Measurements from ENCODE around the gene DGKZ. TPM values are rescaled to one million over a fixed set of nuclear protein-coding genes. Genes with fewer than 3 reads are reported as not detected.
A peak's percentile ranks its signal among the peaks of the same experiment; 100 is the strongest.

DGKZ gene
- total and polyA plus RNA-seq, 2 experiments from 2014 or later: 45.1 to 170 TPM

DNA sequence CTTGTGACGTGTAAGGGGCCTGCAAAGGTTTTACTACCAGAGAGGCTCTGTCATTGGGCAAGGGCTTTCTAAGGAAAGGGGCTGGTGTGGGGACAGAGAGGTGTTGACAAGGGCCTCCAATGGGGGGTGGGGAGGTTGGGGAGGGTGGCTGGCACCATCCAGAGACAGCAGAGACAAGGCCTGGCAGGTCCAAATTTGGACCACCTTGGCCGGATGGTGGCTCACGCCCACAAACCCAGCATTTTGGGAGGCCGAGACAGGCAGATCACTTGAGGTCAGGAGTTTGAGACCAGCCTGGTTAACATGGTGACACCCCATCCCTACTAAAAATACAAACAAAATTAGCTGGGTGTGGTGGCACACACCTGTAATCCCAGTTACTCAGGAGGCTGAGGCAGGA lies 46.5 kb downstream of the DGKZ start:
- Mint-ChIP-seq H3K36me3 (ENCODE audit: low read depth) (peaks cover 9% of the 10 kb centered on the region; the same call in 2 of the 3 replicates), H3K27me3 (ENCODE audit: insufficient read depth, low read depth, poor library complexity) (peaks cover 39% of the 10 kb centered on the region), H3K27ac (no peak overlapping the region), H3K4me1 (peaks cover 17% of the 10 kb centered on the region), H3K9me3 (no peaks in the 10 kb centered on the region), H3K4me3 (peak overlapping the region; percentile 78)
- DNase-seq (ENCODE audit: low spot score) (no peak), ATAC-seq (no peak)
- no peak for TF ChIP-seq JUNB (IDR thresholded peaks at IDR 0.05; ENCODE audit: unreplicated experiment)
- TF ChIP-seq, protein P1, sequence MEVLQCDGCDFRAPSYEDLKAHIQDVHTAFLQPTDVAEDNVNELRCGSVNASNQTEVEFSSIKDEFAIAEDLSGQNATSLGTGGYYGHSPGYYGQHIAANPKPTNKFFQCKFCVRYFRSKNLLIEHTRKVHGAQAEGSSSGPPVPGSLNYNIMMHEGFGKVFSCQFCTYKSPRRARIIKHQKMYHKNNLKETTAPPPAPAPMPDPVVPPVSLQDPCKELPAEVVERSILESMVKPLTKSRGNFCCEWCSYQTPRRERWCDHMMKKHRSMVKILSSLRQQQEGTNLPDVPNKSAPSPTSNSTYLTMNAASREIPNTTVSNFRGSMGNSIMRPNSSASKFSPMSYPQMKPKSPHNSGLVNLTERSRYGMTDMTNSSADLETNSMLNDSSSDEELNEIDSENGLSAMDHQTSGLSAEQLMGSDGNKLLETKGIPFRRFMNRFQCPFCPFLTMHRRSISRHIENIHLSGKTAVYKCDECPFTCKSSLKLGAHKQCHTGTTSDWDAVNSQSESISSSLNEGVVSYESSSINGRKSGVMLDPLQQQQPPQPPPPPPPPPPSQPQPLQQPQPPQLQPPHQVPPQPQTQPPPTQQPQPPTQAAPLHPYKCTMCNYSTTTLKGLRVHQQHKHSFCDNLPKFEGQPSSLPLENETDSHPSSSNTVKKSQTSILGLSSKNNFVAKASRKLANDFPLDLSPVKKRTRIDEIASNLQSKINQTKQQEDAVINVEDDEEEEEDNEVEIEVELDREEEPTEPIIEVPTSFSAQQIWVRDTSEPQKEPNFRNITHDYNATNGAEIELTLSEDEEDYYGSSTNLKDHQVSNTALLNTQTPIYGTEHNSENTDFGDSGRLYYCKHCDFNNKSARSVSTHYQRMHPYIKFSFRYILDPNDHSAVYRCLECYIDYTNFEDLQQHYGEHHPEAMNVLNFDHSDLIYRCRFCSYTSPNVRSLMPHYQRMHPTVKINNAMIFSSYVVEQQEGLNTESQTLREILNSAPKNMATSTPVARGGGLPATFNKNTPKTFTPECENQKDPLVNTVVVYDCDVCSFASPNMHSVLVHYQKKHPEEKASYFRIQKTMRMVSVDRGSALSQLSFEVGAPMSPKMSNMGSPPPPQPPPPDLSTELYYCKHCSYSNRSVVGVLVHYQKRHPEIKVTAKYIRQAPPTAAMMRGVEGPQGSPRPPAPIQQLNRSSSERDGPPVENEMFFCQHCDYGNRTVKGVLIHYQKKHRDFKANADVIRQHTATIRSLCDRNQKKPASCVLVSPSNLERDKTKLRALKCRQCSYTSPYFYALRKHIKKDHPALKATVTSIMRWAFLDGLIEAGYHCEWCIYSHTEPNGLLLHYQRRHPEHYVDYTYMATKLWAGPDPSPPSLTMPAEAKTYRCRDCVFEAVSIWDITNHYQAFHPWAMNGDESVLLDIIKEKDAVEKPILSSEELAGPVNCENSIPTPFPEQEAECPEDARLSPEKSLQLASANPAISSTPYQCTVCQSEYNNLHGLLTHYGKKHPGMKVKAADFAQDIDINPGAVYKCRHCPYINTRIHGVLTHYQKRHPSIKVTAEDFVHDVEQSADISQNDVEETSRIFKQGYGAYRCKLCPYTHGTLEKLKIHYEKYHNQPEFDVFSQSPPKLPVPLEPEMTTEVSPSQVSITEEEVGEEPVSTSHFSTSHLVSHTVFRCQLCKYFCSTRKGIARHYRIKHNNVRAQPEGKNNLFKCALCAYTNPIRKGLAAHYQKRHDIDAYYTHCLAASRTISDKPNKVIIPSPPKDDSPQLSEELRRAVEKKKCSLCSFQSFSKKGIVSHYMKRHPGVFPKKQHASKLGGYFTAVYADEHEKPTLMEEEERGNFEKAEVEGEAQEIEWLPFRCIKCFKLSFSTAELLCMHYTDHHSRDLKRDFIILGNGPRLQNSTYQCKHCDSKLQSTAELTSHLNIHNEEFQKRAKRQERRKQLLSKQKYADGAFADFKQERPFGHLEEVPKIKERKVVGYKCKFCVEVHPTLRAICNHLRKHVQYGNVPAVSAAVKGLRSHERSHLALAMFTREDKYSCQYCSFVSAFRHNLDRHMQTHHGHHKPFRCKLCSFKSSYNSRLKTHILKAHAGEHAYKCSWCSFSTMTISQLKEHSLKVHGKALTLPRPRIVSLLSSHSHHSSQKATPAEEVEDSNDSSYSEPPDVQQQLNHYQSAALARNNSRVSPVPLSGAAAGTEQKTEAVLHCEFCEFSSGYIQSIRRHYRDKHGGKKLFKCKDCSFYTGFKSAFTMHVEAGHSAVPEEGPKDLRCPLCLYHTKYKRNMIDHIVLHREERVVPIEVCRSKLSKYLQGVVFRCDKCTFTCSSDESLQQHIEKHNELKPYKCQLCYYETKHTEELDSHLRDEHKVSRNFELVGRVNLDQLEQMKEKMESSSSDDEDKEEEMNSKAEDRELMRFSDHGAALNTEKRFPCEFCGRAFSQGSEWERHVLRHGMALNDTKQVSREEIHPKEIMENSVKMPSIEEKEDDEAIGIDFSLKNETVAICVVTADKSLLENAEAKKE (CRISPR knock-in tag; IDR thresholded peaks at IDR 0.05): no peak
- TF ChIP-seq, protein P2, sequence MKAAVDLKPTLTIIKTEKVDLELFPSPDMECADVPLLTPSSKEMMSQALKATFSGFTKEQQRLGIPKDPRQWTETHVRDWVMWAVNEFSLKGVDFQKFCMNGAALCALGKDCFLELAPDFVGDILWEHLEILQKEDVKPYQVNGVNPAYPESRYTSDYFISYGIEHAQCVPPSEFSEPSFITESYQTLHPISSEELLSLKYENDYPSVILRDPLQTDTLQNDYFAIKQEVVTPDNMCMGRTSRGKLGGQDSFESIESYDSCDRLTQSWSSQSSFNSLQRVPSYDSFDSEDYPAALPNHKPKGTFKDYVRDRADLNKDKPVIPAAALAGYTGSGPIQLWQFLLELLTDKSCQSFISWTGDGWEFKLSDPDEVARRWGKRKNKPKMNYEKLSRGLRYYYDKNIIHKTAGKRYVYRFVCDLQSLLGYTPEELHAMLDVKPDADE (IDR thresholded peaks at IDR 0.05): no peak
- TF ChIP-seq POLR2AphosphoS5 (IDR thresholded peaks at IDR 0.05; ENCODE audit: low read depth): no peak
- no peak overlapping the region for H2AFZ ChIP-seq
- H3K4me2 ChIP-seq: peak overlapping the region; percentile 88
- H3K27me3 ChIP-seq (ENCODE audit: insufficient read depth): peaks cover 45% of the 10 kb centered on the region
- H3K4me1 ChIP-seq (ENCODE audit: insufficient read depth): peaks cover 15% of the 10 kb centered on the region
- peaks cover 14% of the 10 kb centered on the region for H3F3A ChIP-seq (replicated peaks; ENCODE audit: low read depth)
- H3K9me2 ChIP-seq (ENCODE audit: insufficient read depth): no peaks in the 10 kb centered on the region
- H3K36me3 ChIP-seq (ENCODE audit: insufficient read depth): no peaks in the 10 kb centered on the region
- no peak overlapping the region for H3K4me3 ChIP-seq
- no peaks in the 10 kb centered on the region for H3K79me2 ChIP-seq (replicated peaks; ENCODE audit: insufficient read depth)
- peaks cover 3% of the 10 kb centered on the region for H4K20me1 ChIP-seq (replicated peaks; ENCODE audit: insufficient read depth)
- H3K27ac ChIP-seq (ENCODE audit: low read depth): no peak overlapping the region

DNA sequence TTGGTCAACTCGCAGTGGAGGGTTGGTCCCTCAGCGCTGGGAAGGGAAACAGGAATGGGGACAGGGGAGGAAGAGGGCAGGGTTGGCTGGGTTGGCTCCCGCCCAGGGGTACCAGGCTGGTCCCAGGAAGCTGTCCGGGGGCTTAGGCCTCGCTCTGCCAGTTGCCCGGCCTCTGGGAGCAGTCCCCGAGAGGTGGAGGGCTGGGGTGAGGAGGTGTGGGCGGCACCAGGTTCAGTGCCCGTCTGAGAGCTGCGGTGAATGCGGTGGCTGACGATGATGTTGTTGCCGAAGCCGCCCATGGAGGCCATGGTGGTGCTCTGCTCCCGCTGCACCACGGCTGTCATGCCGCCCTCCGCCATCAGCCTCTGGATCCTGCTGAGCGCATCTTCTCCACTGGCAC lies 50.3 kb downstream of the DGKZ start:
- no peaks in the 10 kb centered on the region for H3K36me3 ChIP-seq (ENCODE audit: insufficient read depth)
- no peaks in the 10 kb centered on the region; the same call in 1 of the 2 replicates for H3K4me1 ChIP-seq (ENCODE audit: insufficient read depth)
- peaks cover 18% of the 10 kb centered on the region for H3K27me3 ChIP-seq (ENCODE audit: insufficient read depth)
- H3F3A ChIP-seq (replicated peaks; ENCODE audit: low read depth): peaks cover 8% of the 10 kb centered on the region; the same call in 1 of the 2 replicates
- no peaks in the 10 kb centered on the region; the same call in 1 of the 2 replicates for H4K20me1 ChIP-seq (replicated peaks; ENCODE audit: insufficient read depth)
- no peak for ATAC-seq
- no peaks in the 10 kb centered on the region for H3K79me2 ChIP-seq (replicated peaks; ENCODE audit: insufficient read depth)
- H3K27ac ChIP-seq (ENCODE audit: low read depth): no peak overlapping the region
- Mint-ChIP-seq H3K36me3 (ENCODE audit: low read depth) (peaks cover 10% of the 10 kb centered on the region; the same call in 2 of the 3 replicates), H3K4me1 (peaks cover 10% of the 10 kb centered on the region), H3K4me3 (no peak overlapping the region), H3K27ac (no peak overlapping the region; the same call in 1 of the 2 replicates), H3K27me3 (ENCODE audit: insufficient read depth, low read depth, poor library complexity) (peaks cover 21% of the 10 kb centered on the region), H3K9me3 (no peaks in the 10 kb centered on the region)
- H3K4me3 ChIP-seq: no peak overlapping the region
- H2AFZ ChIP-seq: no peak overlapping the region
- no peaks in the 10 kb centered on the region for H3K9me2 ChIP-seq (ENCODE audit: insufficient read depth)
- no peak overlapping the region for H3K4me2 ChIP-seq
- no peak for DNase-seq (ENCODE audit: low spot score)
- TF ChIP-seq NANOG (IDR thresholded peaks at IDR 0.05; ENCODE audit: borderline replicate concordance) (no peak), JUNB (IDR thresholded peaks at IDR 0.05; ENCODE audit: unreplicated experiment) (no peak), EZH2 (IDR thresholded peaks at IDR 0.05; ENCODE audit: low read depth, unreplicated experiment) (no peak), CREB1 (CRISPR knock-in tag; IDR thresholded peaks at IDR 0.05; ENCODE audit: low read depth) (no peak), STAT1 (IDR thresholded peaks at IDR 0.05; ENCODE audit: unreplicated experiment) (no peak), ZNF114 (CRISPR knock-in tag; IDR thresholded peaks at IDR 0.05) (no peak), EZH2phosphoT487 (IDR thresholded peaks at IDR 0.05; ENCODE audit: unreplicated experiment) (no peak)
- TF ChIP-seq, protein P3, sequence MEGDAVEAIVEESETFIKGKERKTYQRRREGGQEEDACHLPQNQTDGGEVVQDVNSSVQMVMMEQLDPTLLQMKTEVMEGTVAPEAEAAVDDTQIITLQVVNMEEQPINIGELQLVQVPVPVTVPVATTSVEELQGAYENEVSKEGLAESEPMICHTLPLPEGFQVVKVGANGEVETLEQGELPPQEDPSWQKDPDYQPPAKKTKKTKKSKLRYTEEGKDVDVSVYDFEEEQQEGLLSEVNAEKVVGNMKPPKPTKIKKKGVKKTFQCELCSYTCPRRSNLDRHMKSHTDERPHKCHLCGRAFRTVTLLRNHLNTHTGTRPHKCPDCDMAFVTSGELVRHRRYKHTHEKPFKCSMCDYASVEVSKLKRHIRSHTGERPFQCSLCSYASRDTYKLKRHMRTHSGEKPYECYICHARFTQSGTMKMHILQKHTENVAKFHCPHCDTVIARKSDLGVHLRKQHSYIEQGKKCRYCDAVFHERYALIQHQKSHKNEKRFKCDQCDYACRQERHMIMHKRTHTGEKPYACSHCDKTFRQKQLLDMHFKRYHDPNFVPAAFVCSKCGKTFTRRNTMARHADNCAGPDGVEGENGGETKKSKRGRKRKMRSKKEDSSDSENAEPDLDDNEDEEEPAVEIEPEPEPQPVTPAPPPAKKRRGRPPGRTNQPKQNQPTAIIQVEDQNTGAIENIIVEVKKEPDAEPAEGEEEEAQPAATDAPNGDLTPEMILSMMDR (conservative IDR thresholded peaks at IDR 0.05; ENCODE audit: low read depth in 2 of 2): no peak
- TF ChIP-seq, protein P2 (IDR thresholded peaks at IDR 0.05): no peak

Measured in GM23338 (cell line).